K562 (cell line): ENCODE measurements around the gene DHRS3. TPM values are rescaled to one million over a fixed set of nuclear protein-coding genes. Genes with fewer than 3 reads are reported as not detected.
A peak's percentile ranks its signal among the peaks of the same experiment; 100 is the strongest.

ENCODE experiments used
- DMBX1 ChIP-seq: fragments of 250-450 bp; sonication (Bioruptor Pico); IDR thresholded peaks from 2 replicates; pipeline ENCODE4 v1.8.0; 2022; ENCODE audit warnings: inconsistent platforms, mild to moderate bottlenecking, moderate library complexity, borderline replicate concordance
- L3MBTL2 ChIP-seq: fragments of 450-650 bp; IDR thresholded peaks from 2 replicates; pipeline ENCODE4 v1.6.1; 2016; ENCODE audit warnings: mild to moderate bottlenecking, moderate library complexity
- RNF2 ChIP-seq: sonication (generic); IDR thresholded peaks from 2 replicates; pipeline ENCODE4 v1.6.1; 2016
- SIN3A ChIP-seq, 2 experiments: fragments of 150-350 bp in 1 of 2; IDR thresholded peaks; 2 replicates each; pipeline ENCODE4 v1.6.1; 2011 to 2016; ENCODE audit warnings: borderline replicate concordance in 2 of 2, low read depth in 2 of 2, low read length in 2 of 2, mild to moderate bottlenecking in 2 of 2, moderate library complexity in 2 of 2; ENCODE audit not compliant: control insufficient read depth in 1 of 2
- polyA plus RNA-seq, 8 experiments: library from polyadenylated mRNA; depleted of rRNA in 4 of 8; stranded (reverse) in 5 of 8; unstranded in 3 of 8; fragments of >200 nt; fragmentation: Nextera tagmentation in 2 of 8; fragmentation: Illumina TruSeq in 1 of 8; extraction: Ambion mirVana in 2 of 8; extraction: Trizol in 1 of 8; gene quantifications; 2 replicates each; pipeline versions ENCODE4 v1.2.1 to v1.2.3, GENCODE V29; 2011 to 2014; ENCODE audit warnings: inconsistent platforms in 1 of 8, missing spikeins in 1 of 8
- total RNA-seq, 7 experiments: library from RNA; depleted of rRNA in 6 of 7; stranded (reverse); fragments of >200 nt in 6 of 7; fragmentation: Illumina TruSeq in 2 of 7; extraction: Trizol in 2 of 7; gene quantifications; 2 replicates each; pipeline versions ENCODE4 v1.2.1 to v1.2.3, GENCODE V29; 2011 to 2021; ENCODE audit warnings: low replicate concordance in 1 of 7
- TF ChIP-seq, protein P1 (sequence below), 2 experiments: fragments of 450-650 bp in 1 of 2; sonication (generic) in 1 of 2; formaldehyde crosslinking in 1 of 2; IDR thresholded peaks; 2 replicates each; pipeline versions ENCODE4 v1.7.1 to v1.9.0; 2016 to 2022; ENCODE audit warnings: inconsistent platforms in 1 of 2, mild to moderate bottlenecking in 1 of 2, missing genetic modification reagents in 1 of 2
- TF ChIP-seq, protein P2 (sequence below): fragments of 450-650 bp; IDR thresholded peaks from 2 replicates; pipeline ENCODE4 v1.6.1; 2016; ENCODE audit warnings: mild to moderate bottlenecking, moderate library complexity

The DHRS3 gene
- total and polyA plus RNA-seq, 9 of the 15 experiments (the other 6 are each of a cell fraction or from before 2014, with no cell fraction given), result 21.0 to 116 (median 58.7) TPM

DNA sequence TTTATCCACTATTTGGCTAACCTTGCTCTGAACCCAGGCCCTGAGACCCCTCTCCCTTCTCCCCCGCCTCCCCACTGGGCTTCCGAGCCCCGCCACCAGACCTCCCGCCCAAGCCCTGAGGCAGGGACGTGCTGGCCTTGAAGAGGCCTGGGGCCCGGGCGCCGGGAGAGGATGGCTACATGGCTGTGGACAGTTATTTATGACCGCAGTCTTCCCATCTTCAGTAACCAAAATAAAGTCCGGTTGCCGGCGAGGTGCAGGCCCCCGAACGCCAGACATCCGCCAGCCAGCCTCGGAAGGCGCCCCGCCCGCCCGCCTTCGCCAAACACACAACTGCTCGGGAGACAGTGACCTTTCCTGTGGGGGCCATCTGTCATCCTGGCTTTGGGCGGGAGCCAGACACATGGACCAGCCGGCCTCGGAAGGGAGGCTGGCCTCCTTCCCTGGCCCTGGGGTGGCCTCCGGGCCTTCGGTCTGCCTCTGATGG is 69.0 kb downstream of the DHRS3 start (continued):
- TF ChIP-seq, protein P1, sequence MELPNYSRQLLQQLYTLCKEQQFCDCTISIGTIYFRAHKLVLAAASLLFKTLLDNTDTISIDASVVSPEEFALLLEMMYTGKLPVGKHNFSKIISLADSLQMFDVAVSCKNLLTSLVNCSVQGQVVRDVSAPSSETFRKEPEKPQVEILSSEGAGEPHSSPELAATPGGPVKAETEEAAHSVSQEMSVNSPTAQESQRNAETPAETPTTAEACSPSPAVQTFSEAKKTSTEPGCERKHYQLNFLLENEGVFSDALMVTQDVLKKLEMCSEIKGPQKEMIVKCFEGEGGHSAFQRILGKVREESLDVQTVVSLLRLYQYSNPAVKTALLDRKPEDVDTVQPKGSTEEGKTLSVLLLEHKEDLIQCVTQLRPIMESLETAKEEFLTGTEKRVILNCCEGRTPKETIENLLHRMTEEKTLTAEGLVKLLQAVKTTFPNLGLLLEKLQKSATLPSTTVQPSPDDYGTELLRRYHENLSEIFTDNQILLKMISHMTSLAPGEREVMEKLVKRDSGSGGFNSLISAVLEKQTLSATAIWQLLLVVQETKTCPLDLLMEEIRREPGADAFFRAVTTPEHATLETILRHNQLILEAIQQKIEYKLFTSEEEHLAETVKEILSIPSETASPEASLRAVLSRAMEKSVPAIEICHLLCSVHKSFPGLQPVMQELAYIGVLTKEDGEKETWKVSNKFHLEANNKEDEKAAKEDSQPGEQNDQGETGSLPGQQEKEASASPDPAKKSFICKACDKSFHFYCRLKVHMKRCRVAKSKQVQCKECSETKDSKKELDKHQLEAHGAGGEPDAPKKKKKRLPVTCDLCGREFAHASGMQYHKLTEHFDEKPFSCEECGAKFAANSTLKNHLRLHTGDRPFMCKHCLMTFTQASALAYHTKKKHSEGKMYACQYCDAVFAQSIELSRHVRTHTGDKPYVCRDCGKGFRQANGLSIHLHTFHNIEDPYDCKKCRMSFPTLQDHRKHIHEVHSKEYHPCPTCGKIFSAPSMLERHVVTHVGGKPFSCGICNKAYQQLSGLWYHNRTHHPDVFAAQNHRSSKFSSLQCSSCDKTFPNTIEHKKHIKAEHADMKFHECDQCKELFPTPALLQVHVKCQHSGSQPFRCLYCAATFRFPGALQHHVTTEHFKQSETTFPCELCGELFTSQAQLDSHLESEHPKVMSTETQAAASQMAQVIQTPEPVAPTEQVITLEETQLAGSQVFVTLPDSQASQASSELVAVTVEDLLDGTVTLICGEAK (IDR thresholded peaks at IDR 0.05), result no peak
- TF ChIP-seq, protein P1 (CRISPR knock-in tag; IDR thresholded peaks at IDR 0.05), result no peak
- TF ChIP-seq DMBX1 (CRISPR knock-in tag), result peak; percentile 79; the same call in 1 of the 2 replicates
- peak; percentile 31; the same call in 1 of the 2 replicates for TF ChIP-seq RNF2
- peak; percentile 6 to 15; a peak in 2 of 4 replicates for TF ChIP-seq SIN3A (IDR thresholded peaks at IDR 0.05; ENCODE audit: borderline replicate concordance in 2 of 2, control insufficient read depth in 1 of 2, low read depth in 2 of 2, low read length in 2 of 2)
- TF ChIP-seq, protein P2, sequence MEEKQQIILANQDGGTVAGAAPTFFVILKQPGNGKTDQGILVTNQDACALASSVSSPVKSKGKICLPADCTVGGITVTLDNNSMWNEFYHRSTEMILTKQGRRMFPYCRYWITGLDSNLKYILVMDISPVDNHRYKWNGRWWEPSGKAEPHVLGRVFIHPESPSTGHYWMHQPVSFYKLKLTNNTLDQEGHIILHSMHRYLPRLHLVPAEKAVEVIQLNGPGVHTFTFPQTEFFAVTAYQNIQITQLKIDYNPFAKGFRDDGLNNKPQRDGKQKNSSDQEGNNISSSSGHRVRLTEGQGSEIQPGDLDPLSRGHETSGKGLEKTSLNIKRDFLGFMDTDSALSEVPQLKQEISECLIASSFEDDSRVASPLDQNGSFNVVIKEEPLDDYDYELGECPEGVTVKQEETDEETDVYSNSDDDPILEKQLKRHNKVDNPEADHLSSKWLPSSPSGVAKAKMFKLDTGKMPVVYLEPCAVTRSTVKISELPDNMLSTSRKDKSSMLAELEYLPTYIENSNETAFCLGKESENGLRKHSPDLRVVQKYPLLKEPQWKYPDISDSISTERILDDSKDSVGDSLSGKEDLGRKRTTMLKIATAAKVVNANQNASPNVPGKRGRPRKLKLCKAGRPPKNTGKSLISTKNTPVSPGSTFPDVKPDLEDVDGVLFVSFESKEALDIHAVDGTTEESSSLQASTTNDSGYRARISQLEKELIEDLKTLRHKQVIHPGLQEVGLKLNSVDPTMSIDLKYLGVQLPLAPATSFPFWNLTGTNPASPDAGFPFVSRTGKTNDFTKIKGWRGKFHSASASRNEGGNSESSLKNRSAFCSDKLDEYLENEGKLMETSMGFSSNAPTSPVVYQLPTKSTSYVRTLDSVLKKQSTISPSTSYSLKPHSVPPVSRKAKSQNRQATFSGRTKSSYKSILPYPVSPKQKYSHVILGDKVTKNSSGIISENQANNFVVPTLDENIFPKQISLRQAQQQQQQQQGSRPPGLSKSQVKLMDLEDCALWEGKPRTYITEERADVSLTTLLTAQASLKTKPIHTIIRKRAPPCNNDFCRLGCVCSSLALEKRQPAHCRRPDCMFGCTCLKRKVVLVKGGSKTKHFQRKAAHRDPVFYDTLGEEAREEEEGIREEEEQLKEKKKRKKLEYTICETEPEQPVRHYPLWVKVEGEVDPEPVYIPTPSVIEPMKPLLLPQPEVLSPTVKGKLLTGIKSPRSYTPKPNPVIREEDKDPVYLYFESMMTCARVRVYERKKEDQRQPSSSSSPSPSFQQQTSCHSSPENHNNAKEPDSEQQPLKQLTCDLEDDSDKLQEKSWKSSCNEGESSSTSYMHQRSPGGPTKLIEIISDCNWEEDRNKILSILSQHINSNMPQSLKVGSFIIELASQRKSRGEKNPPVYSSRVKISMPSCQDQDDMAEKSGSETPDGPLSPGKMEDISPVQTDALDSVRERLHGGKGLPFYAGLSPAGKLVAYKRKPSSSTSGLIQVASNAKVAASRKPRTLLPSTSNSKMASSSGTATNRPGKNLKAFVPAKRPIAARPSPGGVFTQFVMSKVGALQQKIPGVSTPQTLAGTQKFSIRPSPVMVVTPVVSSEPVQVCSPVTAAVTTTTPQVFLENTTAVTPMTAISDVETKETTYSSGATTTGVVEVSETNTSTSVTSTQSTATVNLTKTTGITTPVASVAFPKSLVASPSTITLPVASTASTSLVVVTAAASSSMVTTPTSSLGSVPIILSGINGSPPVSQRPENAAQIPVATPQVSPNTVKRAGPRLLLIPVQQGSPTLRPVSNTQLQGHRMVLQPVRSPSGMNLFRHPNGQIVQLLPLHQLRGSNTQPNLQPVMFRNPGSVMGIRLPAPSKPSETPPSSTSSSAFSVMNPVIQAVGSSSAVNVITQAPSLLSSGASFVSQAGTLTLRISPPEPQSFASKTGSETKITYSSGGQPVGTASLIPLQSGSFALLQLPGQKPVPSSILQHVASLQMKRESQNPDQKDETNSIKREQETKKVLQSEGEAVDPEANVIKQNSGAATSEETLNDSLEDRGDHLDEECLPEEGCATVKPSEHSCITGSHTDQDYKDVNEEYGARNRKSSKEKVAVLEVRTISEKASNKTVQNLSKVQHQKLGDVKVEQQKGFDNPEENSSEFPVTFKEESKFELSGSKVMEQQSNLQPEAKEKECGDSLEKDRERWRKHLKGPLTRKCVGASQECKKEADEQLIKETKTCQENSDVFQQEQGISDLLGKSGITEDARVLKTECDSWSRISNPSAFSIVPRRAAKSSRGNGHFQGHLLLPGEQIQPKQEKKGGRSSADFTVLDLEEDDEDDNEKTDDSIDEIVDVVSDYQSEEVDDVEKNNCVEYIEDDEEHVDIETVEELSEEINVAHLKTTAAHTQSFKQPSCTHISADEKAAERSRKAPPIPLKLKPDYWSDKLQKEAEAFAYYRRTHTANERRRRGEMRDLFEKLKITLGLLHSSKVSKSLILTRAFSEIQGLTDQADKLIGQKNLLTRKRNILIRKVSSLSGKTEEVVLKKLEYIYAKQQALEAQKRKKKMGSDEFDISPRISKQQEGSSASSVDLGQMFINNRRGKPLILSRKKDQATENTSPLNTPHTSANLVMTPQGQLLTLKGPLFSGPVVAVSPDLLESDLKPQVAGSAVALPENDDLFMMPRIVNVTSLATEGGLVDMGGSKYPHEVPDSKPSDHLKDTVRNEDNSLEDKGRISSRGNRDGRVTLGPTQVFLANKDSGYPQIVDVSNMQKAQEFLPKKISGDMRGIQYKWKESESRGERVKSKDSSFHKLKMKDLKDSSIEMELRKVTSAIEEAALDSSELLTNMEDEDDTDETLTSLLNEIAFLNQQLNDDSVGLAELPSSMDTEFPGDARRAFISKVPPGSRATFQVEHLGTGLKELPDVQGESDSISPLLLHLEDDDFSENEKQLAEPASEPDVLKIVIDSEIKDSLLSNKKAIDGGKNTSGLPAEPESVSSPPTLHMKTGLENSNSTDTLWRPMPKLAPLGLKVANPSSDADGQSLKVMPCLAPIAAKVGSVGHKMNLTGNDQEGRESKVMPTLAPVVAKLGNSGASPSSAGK, result peak; percentile 89
- TF ChIP-seq L3MBTL2, result peak; percentile 87
